H1 (cell line): Measurements from ENCODE around the gene SERPINB13. TPM values are rescaled to one million over a fixed set of nuclear protein-coding genes. Genes with fewer than 3 reads are reported as not detected.

Experiments used
- CHD1 ChIP-seq: IDR thresholded peaks from 2 replicates; pipeline ENCODE4 v1.6.1; 2012; ENCODE audit warnings: low read depth, low read length, improper control_type of control experiment
- CHD2 ChIP-seq: IDR thresholded peaks from 2 replicates; pipeline ENCODE4 v1.6.1; 2012; ENCODE audit warnings: low read length, improper control_type of control experiment
- CREB1 ChIP-seq: IDR thresholded peaks from 2 replicates; pipeline ENCODE4 v1.6.1; 2012; ENCODE audit warnings: inconsistent platforms
- GABPA ChIP-seq: IDR thresholded peaks from 2 replicates; pipeline ENCODE4 v1.6.1; 2011; ENCODE audit warnings: mild to moderate bottlenecking, low read length, moderate library complexity, borderline replicate concordance; ENCODE audit not compliant: insufficient read depth
- KDM1A ChIP-seq: fragments of 200-600, 300-600 bp; sonication (generic); IDR thresholded peaks from 2 replicates; pipeline ENCODE4 v1.7.1; 2016; ENCODE audit warnings: mild to moderate bottlenecking, low read length, borderline replicate concordance
- POU5F1 ChIP-seq: IDR thresholded peaks from 2 replicates; pipeline ENCODE4 v1.6.1; 2011; ENCODE audit warnings: low read depth, mild to moderate bottlenecking, low read length, moderate library complexity
- SRF ChIP-seq: IDR thresholded peaks from 2 replicates; pipeline ENCODE4 v1.6.1; 2011; ENCODE audit warnings: mild to moderate bottlenecking, low read depth, low read length, moderate library complexity
- ZNF274 ChIP-seq: IDR thresholded peaks from 2 replicates; pipeline ENCODE4 v1.7.0; 2012; ENCODE audit warnings: low read length, borderline replicate concordance; ENCODE audit errors: extremely low read depth
- polyA plus RNA-seq, 7 experiments: library from polyadenylated mRNA; depleted of rRNA in 3 of 7; stranded (reverse) in 5 of 7; unstranded in 2 of 7; fragments of >200 nt in 5 of 7; fragments of 200-250 nt in 2 of 7; gene quantifications; 1 replicate in 5 of 7; 2 replicates in 1 of 7; 4 replicates in 1 of 7; pipeline versions ENCODE4 v1.2.1 to v1.2.3, GENCODE V29; 2011 to 2013; ENCODE audit warnings: missing spikeins in 2 of 7, mixed read lengths in 2 of 7
- total RNA-seq: library from RNA; stranded (reverse); fragmentation: NEBNext Ultra II Directional; extraction: Animal tissue kit (Norgen Biotek cat#: 25700); gene quantifications from 2 replicates; pipeline ENCODE4 v1.2.1, GENCODE V29; 2021
- TF ChIP-seq, protein P1 (sequence below), 3 experiments: IDR thresholded peaks; 1 replicate in 2 of 3; 2 replicates in 1 of 3; pipeline versions ENCODE4 v1.5.1 to v1.6.1; 2011; ENCODE audit warnings: low read length in 3 of 3, mild to moderate bottlenecking in 3 of 3, inconsistent platforms in 2 of 3, low read depth in 1 of 3, moderate library complexity in 1 of 3; ENCODE audit not compliant: insufficient read depth in 1 of 3; ENCODE audit errors: control extremely low read depth in 1 of 3

SERPINB13 gene
- total and polyA plus RNA-seq, 2 of the 8 experiments (the other 6 are each of a cell fraction or from before 2014, with no cell fraction given), result not detected

DNA sequence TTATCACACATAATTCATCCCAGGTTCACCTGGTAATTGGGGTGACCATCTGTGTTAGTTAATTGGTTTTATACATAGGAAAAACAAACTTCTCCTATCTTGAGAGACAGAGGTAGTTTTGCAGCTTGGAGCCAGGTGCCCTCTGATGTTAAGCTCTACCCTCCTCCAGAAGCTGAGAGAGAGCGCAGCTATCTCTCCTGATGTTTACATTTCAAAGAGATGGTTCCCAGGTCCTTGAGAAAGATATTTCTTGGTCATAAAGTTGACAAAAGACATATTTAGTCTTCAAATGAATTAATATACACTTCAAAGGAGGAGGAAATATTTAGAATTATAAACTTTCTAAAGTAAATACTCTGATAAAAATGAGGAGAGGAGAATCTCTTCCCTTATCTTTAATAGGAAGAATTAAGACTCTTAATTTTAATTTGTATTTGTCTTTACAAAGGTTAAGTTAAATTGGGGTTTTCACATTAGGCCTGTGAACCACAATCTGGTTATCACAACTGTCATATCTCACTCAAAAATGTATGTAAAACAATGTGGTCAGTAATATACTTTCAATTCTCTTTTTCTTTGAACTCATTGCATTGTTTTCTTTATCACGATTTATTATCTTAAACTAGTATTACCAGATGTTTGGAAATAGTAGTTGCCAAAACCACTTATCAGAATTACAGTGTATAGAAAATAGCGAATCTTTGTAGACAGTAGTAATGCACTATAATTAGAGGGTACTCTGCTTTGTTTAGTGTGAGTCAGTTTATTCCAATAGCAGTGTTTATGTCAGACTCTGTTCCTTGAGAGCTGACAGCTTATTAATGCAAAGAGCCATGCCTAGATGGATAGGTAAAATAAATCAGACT, 30.1 kb downstream of the SERPINB13 start (continued):
- TF ChIP-seq, protein P1, sequence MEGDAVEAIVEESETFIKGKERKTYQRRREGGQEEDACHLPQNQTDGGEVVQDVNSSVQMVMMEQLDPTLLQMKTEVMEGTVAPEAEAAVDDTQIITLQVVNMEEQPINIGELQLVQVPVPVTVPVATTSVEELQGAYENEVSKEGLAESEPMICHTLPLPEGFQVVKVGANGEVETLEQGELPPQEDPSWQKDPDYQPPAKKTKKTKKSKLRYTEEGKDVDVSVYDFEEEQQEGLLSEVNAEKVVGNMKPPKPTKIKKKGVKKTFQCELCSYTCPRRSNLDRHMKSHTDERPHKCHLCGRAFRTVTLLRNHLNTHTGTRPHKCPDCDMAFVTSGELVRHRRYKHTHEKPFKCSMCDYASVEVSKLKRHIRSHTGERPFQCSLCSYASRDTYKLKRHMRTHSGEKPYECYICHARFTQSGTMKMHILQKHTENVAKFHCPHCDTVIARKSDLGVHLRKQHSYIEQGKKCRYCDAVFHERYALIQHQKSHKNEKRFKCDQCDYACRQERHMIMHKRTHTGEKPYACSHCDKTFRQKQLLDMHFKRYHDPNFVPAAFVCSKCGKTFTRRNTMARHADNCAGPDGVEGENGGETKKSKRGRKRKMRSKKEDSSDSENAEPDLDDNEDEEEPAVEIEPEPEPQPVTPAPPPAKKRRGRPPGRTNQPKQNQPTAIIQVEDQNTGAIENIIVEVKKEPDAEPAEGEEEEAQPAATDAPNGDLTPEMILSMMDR (IDR thresholded peaks at IDR 0.05; ENCODE audit: control extremely low read depth in 1 of 3, insufficient read depth in 1 of 3, low read depth in 1 of 3, low read length in 3 of 3), result no peak
- TF ChIP-seq KDM1A (no peak), CHD1 (no peak), CREB1 (no peak), SRF (no peak), CHD2 (no peak), GABPA (no peak), ZNF274 (no peak), POU5F1 (no peak)
